ENCODE measurements around the gene PTPRM. TPM values are rescaled to one million over a fixed set of nuclear protein-coding genes. Genes with fewer than 3 reads are reported as not detected.

PTPRM gene
- polyA plus RNA-seq, 1 donor from 2014 or later: 126 TPM

GRCh38 chr18:7691206-7691605, 124.1 kb downstream of the PTPRM start:
- TF ChIP-seq REST (IDR thresholded peaks at IDR 0.05; ENCODE audit: borderline replicate concordance) (no peak), SMC3 (conservative IDR thresholded peaks at IDR 0.05; ENCODE audit: poor library complexity) (no peak), EZH2 (IDR thresholded peaks at IDR 0.05; ENCODE audit: borderline replicate concordance, insufficient read depth, low read length, poor library complexity, severe bottlenecking) (no peak), EP300 (conservative IDR thresholded peaks at IDR 0.05; ENCODE audit: poor library complexity, severe bottlenecking) (no peak), POLR2AphosphoS5 (IDR thresholded peaks at IDR 0.05) (no peak), MXI1 (conservative IDR thresholded peaks at IDR 0.05; ENCODE audit: poor library complexity, severe bottlenecking) (no peak), TAF1 (IDR thresholded peaks at IDR 0.05; ENCODE audit: low read depth) (no peak), RAD21 (conservative IDR thresholded peaks at IDR 0.05) (no peak)
- TF ChIP-seq, protein P1, sequence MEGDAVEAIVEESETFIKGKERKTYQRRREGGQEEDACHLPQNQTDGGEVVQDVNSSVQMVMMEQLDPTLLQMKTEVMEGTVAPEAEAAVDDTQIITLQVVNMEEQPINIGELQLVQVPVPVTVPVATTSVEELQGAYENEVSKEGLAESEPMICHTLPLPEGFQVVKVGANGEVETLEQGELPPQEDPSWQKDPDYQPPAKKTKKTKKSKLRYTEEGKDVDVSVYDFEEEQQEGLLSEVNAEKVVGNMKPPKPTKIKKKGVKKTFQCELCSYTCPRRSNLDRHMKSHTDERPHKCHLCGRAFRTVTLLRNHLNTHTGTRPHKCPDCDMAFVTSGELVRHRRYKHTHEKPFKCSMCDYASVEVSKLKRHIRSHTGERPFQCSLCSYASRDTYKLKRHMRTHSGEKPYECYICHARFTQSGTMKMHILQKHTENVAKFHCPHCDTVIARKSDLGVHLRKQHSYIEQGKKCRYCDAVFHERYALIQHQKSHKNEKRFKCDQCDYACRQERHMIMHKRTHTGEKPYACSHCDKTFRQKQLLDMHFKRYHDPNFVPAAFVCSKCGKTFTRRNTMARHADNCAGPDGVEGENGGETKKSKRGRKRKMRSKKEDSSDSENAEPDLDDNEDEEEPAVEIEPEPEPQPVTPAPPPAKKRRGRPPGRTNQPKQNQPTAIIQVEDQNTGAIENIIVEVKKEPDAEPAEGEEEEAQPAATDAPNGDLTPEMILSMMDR (IDR thresholded peaks at IDR 0.05; ENCODE audit: poor library complexity, severe bottlenecking): no peak
- Histone ChIP-seq H3K4me2 (ENCODE audit: low read length) (no peak overlapping the region), H2AFZ (ENCODE audit: low read depth, low read length) (no peak overlapping the region), H3K9ac (ENCODE audit: low read length) (no peak overlapping the region), H3K79me2 (replicated peaks; ENCODE audit: insufficient read depth, low read length) (no peaks in the 10 kb centered on the region), H4K20me1 (ENCODE audit: insufficient read depth) (no peaks in the 10 kb centered on the region), H3K4me3 (ENCODE audit: low read length) (no peak overlapping the region), H3K27ac (ENCODE audit: low read length) (no peak overlapping the region), H3K9me2 (ENCODE audit: insufficient read depth, low read length) (no peaks in the 10 kb centered on the region), H3K9me3 (ENCODE audit: low read length) (no peaks in the 10 kb centered on the region), H3F3A (ENCODE audit: insufficient read depth, low read length, poor library complexity, severe bottlenecking) (no peaks in the 10 kb centered on the region), H3K36me3 (ENCODE audit: insufficient read depth, low read length) (no peaks in the 10 kb centered on the region), H3K27me3 (ENCODE audit: insufficient read depth, low read depth, low read length) (no peaks in the 10 kb centered on the region)

DNA sequence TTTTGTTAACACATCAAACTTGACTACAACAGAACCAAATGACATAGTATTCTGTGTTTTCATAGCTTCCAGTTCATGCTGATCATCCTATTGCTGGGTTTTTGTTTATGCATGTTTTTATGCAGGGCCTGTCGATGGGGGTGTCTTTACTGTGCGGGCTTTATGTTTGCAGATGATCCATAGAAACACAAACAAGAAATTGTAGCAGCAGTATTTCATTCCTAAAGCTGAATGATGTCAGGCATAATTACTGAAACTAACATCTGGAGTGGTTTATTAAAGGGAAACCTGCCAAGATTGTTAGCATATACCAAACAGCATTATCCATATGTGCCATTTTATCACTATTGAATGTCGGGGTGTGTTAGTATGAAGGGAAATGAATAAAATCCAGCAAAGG, 129.7 kb downstream of the PTPRM start:
- Histone ChIP-seq H3F3A (ENCODE audit: insufficient read depth, low read length, poor library complexity, severe bottlenecking) (no peaks in the 10 kb centered on the region), H2AFZ (ENCODE audit: low read depth, low read length) (no peak overlapping the region), H3K79me2 (replicated peaks; ENCODE audit: insufficient read depth, low read length) (no peaks in the 10 kb centered on the region), H3K27ac (ENCODE audit: low read length) (no peak overlapping the region), H4K20me1 (ENCODE audit: insufficient read depth) (no peaks in the 10 kb centered on the region), H3K27me3 (ENCODE audit: insufficient read depth, low read depth, low read length) (no peaks in the 10 kb centered on the region), H3K9me2 (ENCODE audit: insufficient read depth, low read length) (no peaks in the 10 kb centered on the region), H3K4me2 (ENCODE audit: low read length) (no peak overlapping the region), H3K9me3 (ENCODE audit: low read length) (no peaks in the 10 kb centered on the region), H3K4me3 (ENCODE audit: low read length) (no peak overlapping the region), H3K36me3 (ENCODE audit: insufficient read depth, low read length) (no peaks in the 10 kb centered on the region), H3K9ac (ENCODE audit: low read length) (no peak overlapping the region)
- TF ChIP-seq, protein P1 (IDR thresholded peaks at IDR 0.05; ENCODE audit: poor library complexity, severe bottlenecking): no peak
- TF ChIP-seq EZH2 (IDR thresholded peaks at IDR 0.05; ENCODE audit: borderline replicate concordance, insufficient read depth, low read length, poor library complexity, severe bottlenecking) (no peak), REST (IDR thresholded peaks at IDR 0.05; ENCODE audit: borderline replicate concordance) (no peak), EP300 (conservative IDR thresholded peaks at IDR 0.05; ENCODE audit: poor library complexity, severe bottlenecking) (no peak), TAF1 (IDR thresholded peaks at IDR 0.05; ENCODE audit: low read depth) (no peak), POLR2AphosphoS5 (IDR thresholded peaks at IDR 0.05) (no peak), SMC3 (conservative IDR thresholded peaks at IDR 0.05; ENCODE audit: poor library complexity) (no peak), MXI1 (conservative IDR thresholded peaks at IDR 0.05; ENCODE audit: poor library complexity, severe bottlenecking) (no peak)
